ENCODE data around the gene PLAC8.
"Not testable (repeated sequence)": the region's sequence is repeated elsewhere in the genome, so short reads cannot be mapped to it uniquely, and the experiment has no call there.

Gene PLAC8

GRCh38 chr4:83108101-83108861 is 6.2 kb downstream of the PLAC8 start:
- DNase-seq, result no peak
- TF ChIP-seq POLR2A (IDR thresholded peaks at IDR 0.05; ENCODE audit: low read length), result no peak
- TF ChIP-seq GATA1 (IDR thresholded peaks at IDR 0.05; ENCODE audit: low read depth, low read length), result no peak

GRCh38 chr4:83107631-83108030 is 6.9 kb downstream of the PLAC8 start:
- TF ChIP-seq POLR2A (IDR thresholded peaks at IDR 0.05; ENCODE audit: low read length) (no peak), GATA1 (IDR thresholded peaks at IDR 0.05; ENCODE audit: low read depth, low read length) (no peak)
- DNase-seq, result no peak

DNA sequence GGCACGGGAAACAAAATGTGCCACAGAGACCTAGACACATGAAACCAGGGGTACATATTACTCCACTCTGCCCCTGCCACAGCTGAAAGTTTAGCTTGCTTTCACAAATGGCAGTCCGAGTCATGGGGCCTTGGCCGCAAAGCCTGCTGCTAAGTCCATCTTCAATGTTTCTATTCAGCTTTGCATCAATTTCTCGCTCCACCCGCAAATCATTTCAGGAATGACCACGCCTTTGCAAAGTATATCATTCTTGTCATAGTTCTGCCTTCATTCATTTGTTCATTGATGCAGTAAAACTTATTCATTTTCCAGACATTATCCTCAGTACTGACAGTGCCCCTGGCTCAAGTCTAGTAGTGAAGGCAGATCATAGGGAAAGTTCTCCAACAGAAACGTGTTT is 9.5 kb downstream of the PLAC8 start:
- DNase-seq, result no peak
- no peak for TF ChIP-seq GATA1 (IDR thresholded peaks at IDR 0.05; ENCODE audit: low read depth, low read length)
- TF ChIP-seq POLR2A (IDR thresholded peaks at IDR 0.05; ENCODE audit: low read length), result no peak

GRCh38 chr4:83096397-83096796 is 18.1 kb downstream of the PLAC8 start:
- no peak for DNase-seq
- TF ChIP-seq POLR2A (IDR thresholded peaks at IDR 0.05; ENCODE audit: low read length) (no peak), GATA1 (IDR thresholded peaks at IDR 0.05; ENCODE audit: low read depth, low read length) (no peak)

- TF ChIP-seq GATA1 (IDR thresholded peaks at IDR 0.05; ENCODE audit: low read depth, low read length), result no peak
- no peak for DNase-seq
Observed at GRCh38 chr4:83093060-83093640, 21.4 kb downstream of the PLAC8 start.

DNA sequence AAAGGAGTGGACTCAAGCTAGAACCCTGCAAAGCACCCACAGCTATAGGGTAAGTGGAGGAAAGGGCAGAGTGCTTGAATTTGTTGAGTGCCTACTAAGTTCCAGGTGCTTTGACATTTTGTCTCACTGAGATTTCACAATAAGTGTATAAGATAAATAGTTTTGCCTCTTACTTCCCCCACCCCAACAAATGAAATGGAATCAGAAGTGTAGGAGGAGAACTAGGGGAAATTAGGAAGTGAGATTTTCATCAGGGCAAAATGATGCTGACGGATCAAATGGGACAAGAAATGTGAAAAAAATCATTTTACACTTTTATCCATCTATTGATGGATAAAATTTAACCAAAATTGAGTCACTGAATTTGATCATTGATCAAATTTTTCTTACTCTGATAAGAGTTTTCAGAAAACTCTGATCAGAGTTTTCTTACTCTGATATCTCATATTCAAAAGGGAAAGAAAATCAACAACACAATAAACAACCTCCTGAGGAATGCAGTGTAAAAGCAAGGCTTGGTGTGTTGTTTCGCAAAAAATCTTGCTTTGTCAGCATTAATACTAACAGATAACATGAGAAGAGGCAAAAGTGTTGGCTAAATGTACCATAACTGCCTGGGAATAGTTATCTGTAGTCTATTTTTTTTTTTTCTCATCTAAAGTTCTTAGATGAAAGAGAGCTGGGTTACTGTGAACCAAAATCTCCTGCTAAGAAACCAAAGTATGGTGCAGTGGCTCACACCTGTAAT is 24.9 kb downstream of the PLAC8 start:
- TF ChIP-seq POLR2A (IDR thresholded peaks at IDR 0.05; ENCODE audit: low read length), result no peak
- no peak for TF ChIP-seq GATA1 (IDR thresholded peaks at IDR 0.05; ENCODE audit: low read depth, low read length)
- DNase-seq, result no peak

- not testable (repeated sequence) for DNase-seq
Observed at GRCh38 chr4:83084956-83085355, 29.6 kb downstream of the PLAC8 start.

DNA sequence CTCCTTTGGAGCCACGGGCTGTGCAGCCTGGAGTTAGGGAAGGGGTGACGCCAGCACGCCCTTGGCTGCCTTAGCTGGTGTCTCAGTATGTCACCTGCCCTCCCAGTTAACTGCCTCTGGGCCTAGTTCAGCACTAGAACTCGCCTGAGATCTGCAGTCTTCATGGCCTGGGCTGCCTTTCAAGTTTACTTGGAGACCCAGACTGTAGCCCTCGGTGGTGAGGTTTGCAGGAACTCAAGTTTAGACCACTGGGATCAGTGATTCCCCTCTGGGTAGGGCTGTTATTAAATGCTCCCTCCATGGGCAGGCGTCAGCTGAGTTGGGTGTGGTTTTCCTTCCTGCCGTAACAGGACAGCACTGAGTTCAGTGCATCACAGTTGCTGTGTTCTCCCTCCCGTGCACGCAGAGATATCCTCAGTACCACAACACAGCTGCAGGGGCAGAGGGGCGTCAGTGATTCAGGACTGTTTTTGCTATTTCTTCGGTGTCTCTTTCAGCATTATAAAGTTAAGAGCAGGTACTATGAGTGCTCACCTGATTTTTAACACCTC is 30.5 kb downstream of the PLAC8 start:
- TF ChIP-seq GATA1 (IDR thresholded peaks at IDR 0.05; ENCODE audit: low read depth, low read length), result no peak
- TF ChIP-seq POLR2A (IDR thresholded peaks at IDR 0.05; ENCODE audit: low read length), result no peak
- DNase-seq, result peak in 1 of 2 experiments; percentile 13

DNA sequence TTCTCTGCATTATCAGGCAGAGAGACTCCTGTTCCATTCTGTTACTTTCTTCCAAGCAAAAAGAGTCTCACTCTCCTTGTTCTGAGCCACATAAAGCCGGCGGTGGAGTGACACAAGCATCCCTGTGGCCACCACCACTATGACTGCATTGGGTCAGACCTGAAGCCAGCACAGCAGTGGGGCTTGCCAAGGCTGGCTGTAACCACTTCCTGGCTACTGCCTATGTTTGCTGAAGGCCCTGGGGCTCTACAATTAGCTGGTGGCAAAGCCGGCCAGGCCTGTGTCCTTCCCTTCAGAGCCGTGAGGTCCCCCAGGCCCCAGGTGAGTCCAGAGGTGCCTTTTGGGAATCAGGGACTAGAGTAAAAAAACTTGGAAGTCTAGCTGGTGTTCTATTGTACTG is 31.8 kb downstream of the PLAC8 start:
- no peak for TF ChIP-seq GATA1 (IDR thresholded peaks at IDR 0.05; ENCODE audit: low read depth, low read length)
- TF ChIP-seq POLR2A (IDR thresholded peaks at IDR 0.05; ENCODE audit: low read length), result no peak
- no peak for DNase-seq

- no peak for DNase-seq
- TF ChIP-seq POLR2A (IDR thresholded peaks at IDR 0.05; ENCODE audit: low read length) (no peak), GATA1 (IDR thresholded peaks at IDR 0.05; ENCODE audit: low read depth, low read length) (no peak)
Observed at GRCh38 chr4:83080561-83080960, 34.0 kb downstream of the PLAC8 start.

DNA sequence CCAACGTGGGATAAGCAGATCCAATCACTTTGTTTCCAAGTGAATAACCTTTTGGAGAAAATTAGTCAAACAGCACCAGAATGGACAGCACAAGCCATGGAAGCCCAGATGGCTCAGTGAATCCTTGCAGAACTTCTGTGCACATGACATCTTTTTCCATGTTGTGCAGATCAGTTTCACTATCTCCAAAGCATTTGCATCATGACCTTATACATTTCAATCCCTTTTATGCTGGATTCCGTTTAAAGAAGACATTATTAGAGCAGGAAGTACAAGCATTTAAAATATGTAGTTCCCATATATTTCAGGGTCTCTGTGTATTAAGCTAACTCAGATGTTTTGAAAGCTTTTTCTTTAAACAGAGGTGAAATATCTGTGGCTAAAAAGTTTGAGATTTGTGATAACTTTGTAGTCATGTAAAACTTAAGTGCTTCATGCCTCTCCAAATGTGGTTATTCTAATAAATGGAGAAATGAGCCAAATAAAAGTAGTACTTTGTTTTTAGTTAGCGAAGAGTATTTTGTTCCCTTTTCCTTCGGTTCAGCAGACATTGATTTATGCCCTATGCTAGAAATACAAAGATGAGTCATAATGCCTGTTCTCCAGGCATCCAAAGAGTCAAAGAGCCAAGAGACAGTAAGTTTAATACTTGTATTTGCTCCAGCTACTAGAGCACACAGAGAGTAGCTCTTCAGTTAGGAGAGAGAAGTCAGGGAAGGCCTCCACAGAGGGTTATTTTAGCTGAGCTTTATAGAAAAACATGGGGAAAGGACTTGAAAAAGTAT is 39.0 kb downstream of the PLAC8 start:
- DNase-seq, result no peak
- TF ChIP-seq POLR2A (IDR thresholded peaks at IDR 0.05; ENCODE audit: low read length) (no peak), GATA1 (IDR thresholded peaks at IDR 0.05; ENCODE audit: low read depth, low read length) (no peak)

- not testable (repeated sequence) for DNase-seq
Observed at GRCh38 chr4:83074783-83075182, 39.7 kb downstream of the PLAC8 start.

- DNase-seq, result peak; percentile 76 to 80
- TF ChIP-seq GATA1 (IDR thresholded peaks at IDR 0.05; ENCODE audit: low read depth, low read length), result no peak
- TF ChIP-seq POLR2A (IDR thresholded peaks at IDR 0.05; ENCODE audit: low read length), result no peak
Observed at GRCh38 chr4:83074086-83074704, 40.3 kb downstream of the PLAC8 start.
